ENCODE measurements around the gene CTSD.

The CTSD gene

GRCh38 chr11:1776331-1776851 is 12.7 kb upstream of the CTSD start:
- TF ChIP-seq, protein P1, sequence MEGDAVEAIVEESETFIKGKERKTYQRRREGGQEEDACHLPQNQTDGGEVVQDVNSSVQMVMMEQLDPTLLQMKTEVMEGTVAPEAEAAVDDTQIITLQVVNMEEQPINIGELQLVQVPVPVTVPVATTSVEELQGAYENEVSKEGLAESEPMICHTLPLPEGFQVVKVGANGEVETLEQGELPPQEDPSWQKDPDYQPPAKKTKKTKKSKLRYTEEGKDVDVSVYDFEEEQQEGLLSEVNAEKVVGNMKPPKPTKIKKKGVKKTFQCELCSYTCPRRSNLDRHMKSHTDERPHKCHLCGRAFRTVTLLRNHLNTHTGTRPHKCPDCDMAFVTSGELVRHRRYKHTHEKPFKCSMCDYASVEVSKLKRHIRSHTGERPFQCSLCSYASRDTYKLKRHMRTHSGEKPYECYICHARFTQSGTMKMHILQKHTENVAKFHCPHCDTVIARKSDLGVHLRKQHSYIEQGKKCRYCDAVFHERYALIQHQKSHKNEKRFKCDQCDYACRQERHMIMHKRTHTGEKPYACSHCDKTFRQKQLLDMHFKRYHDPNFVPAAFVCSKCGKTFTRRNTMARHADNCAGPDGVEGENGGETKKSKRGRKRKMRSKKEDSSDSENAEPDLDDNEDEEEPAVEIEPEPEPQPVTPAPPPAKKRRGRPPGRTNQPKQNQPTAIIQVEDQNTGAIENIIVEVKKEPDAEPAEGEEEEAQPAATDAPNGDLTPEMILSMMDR (IDR thresholded peaks at IDR 0.05; ENCODE audit: low read depth, low read length), result no peak

GRCh38 chr11:1774886-1775285 is 11.2 kb upstream of the CTSD start:
- TF ChIP-seq, protein P1 (IDR thresholded peaks at IDR 0.05; ENCODE audit: low read depth, low read length), result no peak
- H3K4me3 ChIP-seq (ENCODE audit: low read depth, low read length), result no peak overlapping the region

More at GRCh38 chr11:1776331-1776851, 12.7 kb upstream of the CTSD start:
- no peak overlapping the region for H3K4me3 ChIP-seq (ENCODE audit: low read depth, low read length)

GRCh38 chr11:1773994-1774550 is 10.3 kb upstream of the CTSD start:
- TF ChIP-seq, protein P1 (IDR thresholded peaks at IDR 0.05; ENCODE audit: low read depth, low read length), result no peak
- H3K4me3 ChIP-seq (ENCODE audit: low read depth, low read length), result no peak overlapping the region

DNA sequence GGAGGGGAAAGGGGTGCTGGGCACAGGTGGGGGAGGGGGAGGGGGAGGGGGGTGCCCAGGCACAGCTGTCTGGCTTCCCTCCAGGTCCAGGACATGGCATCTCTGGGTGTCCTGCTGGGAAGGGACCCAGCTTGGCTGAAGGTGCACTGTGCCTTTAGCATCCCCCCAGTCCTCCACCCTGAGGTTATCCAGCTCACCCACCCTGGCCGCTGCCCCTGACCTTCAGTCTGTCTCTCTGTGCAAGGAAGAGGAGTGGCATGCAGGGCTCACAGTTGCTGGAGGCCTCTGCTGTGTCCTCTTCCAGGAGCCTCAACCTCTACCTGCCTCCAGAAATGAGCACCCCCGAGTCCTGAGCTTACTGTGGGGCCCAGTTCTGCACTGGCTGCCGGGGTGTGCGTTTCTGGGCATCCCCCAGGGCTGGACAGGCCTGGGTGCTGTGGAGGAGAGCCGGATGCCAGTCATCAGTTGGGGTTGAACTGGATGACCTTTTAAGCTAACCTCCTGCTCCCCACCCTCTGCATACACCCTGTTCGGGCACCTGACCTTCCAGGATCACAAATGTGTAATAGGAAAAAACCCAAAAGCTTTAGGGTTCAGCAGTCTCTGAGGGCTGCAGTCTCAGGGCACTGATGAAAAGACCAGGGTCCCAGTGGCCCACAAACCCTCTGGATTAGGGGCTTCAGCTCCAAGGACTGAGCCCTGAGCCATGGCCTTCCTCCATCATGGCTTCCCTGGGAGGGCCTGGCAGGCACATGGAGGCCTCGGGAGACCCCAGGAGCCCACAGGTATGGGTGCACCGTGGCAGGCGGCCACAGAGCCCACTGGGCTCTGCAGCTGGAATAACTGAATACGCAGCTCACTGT is 9.6 kb upstream of the CTSD start:
- no peak overlapping the region for H3K4me3 ChIP-seq (ENCODE audit: low read depth, low read length)
- TF ChIP-seq, protein P1 (IDR thresholded peaks at IDR 0.05; ENCODE audit: low read depth, low read length), result no peak

GRCh38 chr11:1772270-1773130 is 8.8 kb upstream of the CTSD start:
- TF ChIP-seq, protein P1 (IDR thresholded peaks at IDR 0.05; ENCODE audit: low read depth, low read length), result no peak
- peak overlapping the region; percentile 30; the same call in 1 of the 2 replicates for H3K4me3 ChIP-seq (ENCODE audit: low read depth, low read length)

DNA sequence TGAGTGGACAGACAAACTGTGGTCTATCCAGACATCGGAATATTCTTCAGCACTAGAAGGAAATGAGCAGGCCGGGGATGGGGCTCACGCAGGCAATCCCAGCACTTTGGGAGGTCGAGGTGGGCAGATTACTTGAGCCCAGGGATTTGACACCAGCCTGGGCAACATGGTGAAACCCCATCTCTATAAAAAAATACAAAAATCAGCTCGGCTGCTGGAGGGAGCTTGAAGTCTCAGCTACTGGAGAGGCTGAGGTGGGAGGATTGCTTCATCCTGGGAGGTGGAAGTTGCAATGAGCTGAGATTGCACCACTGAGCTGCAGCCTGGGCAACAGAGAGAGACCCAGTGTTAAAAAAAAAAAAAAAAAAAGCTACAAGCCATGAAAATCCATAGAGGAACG is 8.0 kb upstream of the CTSD start:
- no peak overlapping the region for H3K4me3 ChIP-seq (ENCODE audit: low read depth, low read length)
- TF ChIP-seq, protein P1 (IDR thresholded peaks at IDR 0.05; ENCODE audit: low read depth, low read length), result no peak
